B cell (primary cell): ENCODE results near the gene BANP. TPM values are rescaled to one million over a fixed set of nuclear protein-coding genes. Genes with fewer than 3 reads are reported as not detected.

Experiments
- ATAC-seq: fragments of 200-7000 bp; cut with Tn5 transposase; one replicate; pipeline ENCODE4 v1.10.0; 2021; ENCODE audit warnings: low read depth, mild to moderate bottlenecking, moderate number of reproducible peaks, moderate library complexity
- CTCF ChIA-PET: fragments of 350-600 bp; sonication (Branson Sonifier 250); formaldehyde crosslinking; loops from one replicate; lab custom pipeline; 2021; ENCODE audit warnings: antibody characterized with exemption, inconsistent platforms; lab: Charles Lee
- POLR2A ChIA-PET: fragments of 350-600 bp; sonication (Branson Sonifier 250); formaldehyde crosslinking; loops from one replicate; lab custom pipeline; 2021; ENCODE audit warnings: antibody characterized with exemption; lab: Charles Lee
- DNase-seq: peaks from one replicate; pipeline ENCODE4 v3.0.0; 2013
- H2AFZ ChIP-seq: 2 replicates; pipeline ENCODE4 v1.6.1; 2012; ENCODE audit warnings: mild to moderate bottlenecking, low read depth, low read length; ENCODE audit not compliant: insufficient read depth, poor library complexity, severe bottlenecking
- H3K27ac ChIP-seq, 2 donors: 1 replicate in 1 of 2; 2 replicates in 1 of 2; pipeline ENCODE4 v1.5.1; 2012 to 2013; ENCODE audit warnings: low read length in 2 of 2, mild to moderate bottlenecking in 2 of 2, moderate library complexity in 1 of 2
- H3K27me3 ChIP-seq, 4 experiments: fragments of 200-600 bp in 1 of 4; sonication (generic) in 1 of 4; replicated peaks in 1 of 4; 1 replicate in 2 of 4; 2 replicates in 2 of 4; pipeline versions ENCODE4 v1.6.1 to v1.7.0; 2013 to 2016; ENCODE audit warnings: low read length in 3 of 4, mild to moderate bottlenecking in 2 of 4, mixed read lengths in 1 of 4, moderate library complexity in 1 of 4; ENCODE audit not compliant: insufficient read depth in 4 of 4, control insufficient read depth in 3 of 4; ENCODE audit errors: control extremely low read depth in 1 of 4
- H3K36me3 ChIP-seq, 2 experiments: replicated peaks in 1 of 2; 1 replicate in 1 of 2; 2 replicates in 1 of 2; pipeline versions ENCODE4 v1.6.1 to v1.7.1; 2013; ENCODE audit warnings: low read length in 1 of 2; ENCODE audit not compliant: insufficient read depth in 2 of 2, control insufficient read depth in 1 of 2; ENCODE audit errors: control extremely low read depth in 1 of 2, extremely low read depth in 1 of 2
- H3K4me1 ChIP-seq, 2 donors: fragments of 200-600 bp in 1 of 2; sonication (generic) in 1 of 2; 1 replicate in 1 of 2; 2 replicates in 1 of 2; pipeline versions ENCODE4 v1.5.1 to v1.6.1; 2013 to 2017; ENCODE audit warnings: low read length in 2 of 2; ENCODE audit not compliant: control insufficient read depth in 2 of 2, insufficient read depth in 2 of 2
- H3K4me2 ChIP-seq: replicated peaks from 2 replicates; pipeline ENCODE3; 2012; ENCODE audit warnings: mild to moderate bottlenecking, low read depth, low read length; ENCODE audit not compliant: poor library complexity, severe bottlenecking
- H3K4me3 ChIP-seq, 5 experiments: fragments of 200-600 bp in 1 of 5; sonication (generic) in 1 of 5; 1 replicate in 3 of 5; 2 replicates in 2 of 5; pipeline versions ENCODE4 v1.5.1 to v1.7.0; 2011 to 2016; ENCODE audit warnings: low read length in 4 of 5, mild to moderate bottlenecking in 4 of 5, low read depth in 2 of 5, control low read depth in 1 of 5, moderate library complexity in 1 of 5; ENCODE audit not compliant: insufficient read depth in 1 of 5; ENCODE audit errors: control extremely low read depth in 1 of 5, extremely low read depth in 1 of 5
- H3K79me2 ChIP-seq: fragments of 200-600 bp; sonication (generic); one replicate; pipeline ENCODE4 v1.6.0; 2016; ENCODE audit warnings: low read length; ENCODE audit not compliant: control insufficient read depth, insufficient read depth
- H3K9ac ChIP-seq: fragments of 200-600 bp; sonication (generic); 2 replicates; pipeline ENCODE4 v1.6.1; 2017; ENCODE audit warnings: mild to moderate bottlenecking, low read length, moderate library complexity
- H3K9me3 ChIP-seq, 3 donors: one replicate each; pipeline versions ENCODE4 v1.6.1 to v1.7.1; 2013; ENCODE audit warnings: low read length in 2 of 3; ENCODE audit not compliant: control insufficient read depth in 2 of 3, insufficient read depth in 1 of 3; ENCODE audit errors: control extremely low read depth in 1 of 3
- H4K20me1 ChIP-seq: 2 replicates; pipeline ENCODE4 v1.6.0; 2012; ENCODE audit warnings: mild to moderate bottlenecking, low read length; ENCODE audit not compliant: insufficient read depth, control insufficient read depth, poor library complexity, severe bottlenecking
- H3K27ac Mint-ChIP-seq: one replicate; pipeline ENCODE4 v1.8.0; 2021; ENCODE audit warnings: mixed read lengths
- H3K27me3 Mint-ChIP-seq: one replicate; pipeline ENCODE4 v1.8.0; 2021; ENCODE audit warnings: mixed read lengths
- H3K4me1 Mint-ChIP-seq: one replicate; pipeline ENCODE4 v1.8.0; 2021; ENCODE audit warnings: mixed read lengths
- H3K4me3 Mint-ChIP-seq: one replicate; pipeline ENCODE4 v1.8.0; 2021; ENCODE audit warnings: mixed read lengths
- H3K9me3 Mint-ChIP-seq: one replicate; pipeline ENCODE4 v1.8.0; 2022; ENCODE audit warnings: mixed read lengths; ENCODE audit not compliant: insufficient read depth
- CTCF ChIP-seq: fragments of 200-600 bp; IDR thresholded peaks from one replicate; pipeline ENCODE4 v1.8.0; 2022; ENCODE audit warnings: antibody characterized with exemption, mild to moderate bottlenecking
- EZH2 ChIP-seq: IDR thresholded peaks from 2 replicates; pipeline ENCODE4 v1.6.1; 2012; ENCODE audit warnings: borderline replicate concordance, low read depth, mild to moderate bottlenecking, moderate library complexity, low read length; ENCODE audit not compliant: insufficient read depth, poor library complexity, severe bottlenecking
- WGBS: methylation state at CpG from one replicate; pipeline ENCODE4 v1.1.5; 2013; ENCODE audit warnings: missing lambda C conversion rate; ENCODE audit not compliant: insufficient coverage; 5-methylcytosine and 5-hydroxymethylcytosine counted together
- intact Hi-C: fragments of 100-400 bp; cut with micrococcal nuclease; formaldehyde crosslinking; loops from one replicate; pipeline ENCODE4 v1.10.0; 2022
- polyA plus RNA-seq: library from polyadenylated mRNA; depleted of rRNA; stranded (reverse); fragments of >200 nt; gene quantifications from 2 replicates; pipeline ENCODE4 v1.2.3, GENCODE V29; 2012
- total RNA-seq, 2 donors: library from RNA; stranded (reverse); fragments of 120-200 nt in 1 of 2; gene quantifications; 1 replicate in 1 of 2; 2 replicates in 1 of 2; pipeline versions ENCODE4 v1.2.3 to v1.2.4, GENCODE V29; 2013 to 2022

The BANP gene
- total and polyA plus RNA-seq, 2 donors (not counting 1 experiment from before 2014, with no cell fraction given), result 44.4 to 181 TPM

- POLR2A ChIA-PET, result interaction anchor here (1.0 kb wide), 1 partner anchor 21 kb away, joined by 3 read pairs; no protein-coding TSS in a partner anchor
- peak overlapping the region; percentile 86 for H2AFZ ChIP-seq
- WGBS, result 94% methylated on average over 22 of the region's 22 CpGs
- H3K9me3 Mint-ChIP-seq, result no peaks in the 10 kb centered on the region
- peak overlapping the region; percentile 29 for H3K9ac ChIP-seq
- peaks cover 44% of the 10 kb centered on the region for H3K4me1 Mint-ChIP-seq
- H3K27ac Mint-ChIP-seq, result peak overlapping the region; percentile 97
- peaks cover 9% of the 10 kb centered on the region for H3K79me2 ChIP-seq
- no peaks in the 10 kb centered on the region for H4K20me1 ChIP-seq
- H3K4me2 ChIP-seq, result peak overlapping the region; percentile 58
- H3K36me3 ChIP-seq, result no peaks in the 10 kb centered on the region
- CTCF ChIA-PET, result interaction anchor here (1.0 to 1.5 kb wide), 4 partner anchors 14 to 23 kb away, joined by 3 to 4 read pairs (median 4); no protein-coding TSS in a partner anchor
- no peak for DNase-seq
- TF ChIP-seq EZH2 (no peak), CTCF (no peak)
- H3K4me1 ChIP-seq, result peaks cover 29 to 42% of the 10 kb centered on the region in 2 donors
- no peaks in the 10 kb centered on the region for H3K27me3 ChIP-seq
- H3K27me3 Mint-ChIP-seq, result no peaks in the 10 kb centered on the region
- H3K4me3 ChIP-seq, result peak overlapping the region in 3 of 5 experiments; percentile 8 to 28 (median 8)
- H3K9me3 ChIP-seq, result no peaks in the 10 kb centered on the region
- intact Hi-C loops, result no loop called here
- no peak for ATAC-seq
- peak overlapping the region; percentile 58 to 67 for H3K27ac ChIP-seq
- H3K4me3 Mint-ChIP-seq, result peak overlapping the region; percentile 80
These were observed 3.7 kb upstream of the BANP start for GRCh38 chr16:87947356-87948118.

- ATAC-seq (no peak), DNase-seq (peak; percentile 54)
- POLR2A ChIA-PET, result interaction anchor here (1.0 kb wide), 1 partner anchor 22 kb away, joined by 3 read pairs; no protein-coding TSS in a partner anchor
- CTCF ChIA-PET, result interaction anchor here (0.7 to 1.5 kb wide), 7 partner anchors 13 to 182 kb away, joined by 3 to 5 read pairs (median 3); partner anchors contain the start of gene KLHDC4
- no peaks in the 10 kb centered on the region for H4K20me1 ChIP-seq
- peak overlapping the region; percentile 29 for H3K9ac ChIP-seq
- H3K27me3 ChIP-seq, result no peaks in the 10 kb centered on the region
- H3K27ac ChIP-seq, result peak overlapping the region; percentile 58 to 67
- H3K4me3 Mint-ChIP-seq, result peak overlapping the region; percentile 80
- H3K4me1 ChIP-seq, result peaks cover 30 to 48% of the 10 kb centered on the region in 2 donors
- no peaks in the 10 kb centered on the region for H3K9me3 Mint-ChIP-seq
- H3K4me2 ChIP-seq, result peak overlapping the region; percentile 58
- TF ChIP-seq CTCF (no peak), EZH2 (no peak)
- peak overlapping the region; percentile 97 for H3K27ac Mint-ChIP-seq
- H3K4me1 Mint-ChIP-seq, result peaks cover 45% of the 10 kb centered on the region
- WGBS, result 31% methylated on average over 5 of the region's 12 CpGs
- peak overlapping the region; percentile 86 for H2AFZ ChIP-seq
- peaks cover 15% of the 10 kb centered on the region for H3K79me2 ChIP-seq
- H3K27me3 Mint-ChIP-seq, result no peaks in the 10 kb centered on the region
- intact Hi-C loops, result no loop called here
- peak overlapping the region in 3 of 5 experiments; percentile 8 to 28 (median 8) for H3K4me3 ChIP-seq
- no peaks in the 10 kb centered on the region for H3K9me3 ChIP-seq
- H3K36me3 ChIP-seq, result peaks cover 0 to 1% of the 10 kb centered on the region in 2 experiments
These were observed 3.1 kb upstream of the BANP start for GRCh38 chr16:87948119-87948545.
